ENCODE results near the gene TMEM237.

DNA sequence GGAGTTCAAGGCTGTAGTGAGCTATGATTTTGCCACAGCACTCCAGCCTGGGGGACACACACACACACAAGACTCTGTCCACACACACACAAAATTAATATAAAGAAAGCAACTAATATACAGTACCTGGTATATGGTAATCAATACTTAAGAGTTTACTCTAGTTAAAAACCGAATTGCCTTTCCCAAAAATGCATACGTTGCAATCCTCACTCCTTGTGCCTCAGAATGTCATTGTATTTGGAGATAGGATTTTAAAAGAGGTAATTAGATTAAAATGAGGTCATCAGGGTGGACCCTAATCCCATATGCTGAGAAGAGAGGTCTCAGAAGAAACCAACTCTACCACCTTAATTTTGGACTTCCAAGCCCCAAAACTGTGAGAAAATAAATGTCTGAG is 35.7 kb downstream of the TMEM237 start:
- TF ChIP-seq, protein P1, sequence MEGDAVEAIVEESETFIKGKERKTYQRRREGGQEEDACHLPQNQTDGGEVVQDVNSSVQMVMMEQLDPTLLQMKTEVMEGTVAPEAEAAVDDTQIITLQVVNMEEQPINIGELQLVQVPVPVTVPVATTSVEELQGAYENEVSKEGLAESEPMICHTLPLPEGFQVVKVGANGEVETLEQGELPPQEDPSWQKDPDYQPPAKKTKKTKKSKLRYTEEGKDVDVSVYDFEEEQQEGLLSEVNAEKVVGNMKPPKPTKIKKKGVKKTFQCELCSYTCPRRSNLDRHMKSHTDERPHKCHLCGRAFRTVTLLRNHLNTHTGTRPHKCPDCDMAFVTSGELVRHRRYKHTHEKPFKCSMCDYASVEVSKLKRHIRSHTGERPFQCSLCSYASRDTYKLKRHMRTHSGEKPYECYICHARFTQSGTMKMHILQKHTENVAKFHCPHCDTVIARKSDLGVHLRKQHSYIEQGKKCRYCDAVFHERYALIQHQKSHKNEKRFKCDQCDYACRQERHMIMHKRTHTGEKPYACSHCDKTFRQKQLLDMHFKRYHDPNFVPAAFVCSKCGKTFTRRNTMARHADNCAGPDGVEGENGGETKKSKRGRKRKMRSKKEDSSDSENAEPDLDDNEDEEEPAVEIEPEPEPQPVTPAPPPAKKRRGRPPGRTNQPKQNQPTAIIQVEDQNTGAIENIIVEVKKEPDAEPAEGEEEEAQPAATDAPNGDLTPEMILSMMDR (IDR thresholded peaks at IDR 0.05): no peak
- TF ChIP-seq EP300 (IDR thresholded peaks at IDR 0.05): no peak
- no peak for TF ChIP-seq POLR2A (IDR thresholded peaks at IDR 0.05)
- TF ChIP-seq POLR2AphosphoS5 (IDR thresholded peaks at IDR 0.05): no peak
